SK-N-SH treated with all-trans-retinoic acid at 6 μM for 48 hours (cell line): ENCODE measurements around the gene GHRL.

Experiments
- ATAC-seq: fragments of 200-7000 bp; cut with Tn5 transposase; 3 replicates; pipeline ENCODE4 v1.9.1; 2020; ENCODE audit warnings: mild to moderate bottlenecking, moderate library complexity
- ARNTL ChIP-seq: fragments of 450-650 bp; formaldehyde crosslinking; IDR thresholded peaks from 2 replicates; pipeline ENCODE4 v1.5.0; 2020; ENCODE audit warnings: low read depth, mild to moderate bottlenecking, moderate library complexity, borderline replicate concordance
- BACH2 ChIP-seq: fragments of 250-450 bp; sonication (Bioruptor Pico); IDR thresholded peaks from 2 replicates; pipeline ENCODE4 v1.9.0; 2021; ENCODE audit warnings: mild to moderate bottlenecking, borderline replicate concordance
- CREB5 ChIP-seq: fragments of 250-450 bp; sonication (Bioruptor Pico); IDR thresholded peaks from 2 replicates; pipeline ENCODE4 v1.5.1; 2020; ENCODE audit warnings: low read depth, mild to moderate bottlenecking, moderate library complexity
- CSRNP3 ChIP-seq: fragments of 250-450 bp; sonication (Bioruptor Pico); IDR thresholded peaks from 2 replicates; pipeline ENCODE4 v1.5.1; 2021; ENCODE audit warnings: mild to moderate bottlenecking, moderate library complexity
- GLIS3 ChIP-seq: fragments of 250-450 bp; sonication (Bioruptor Pico); IDR thresholded peaks from 2 replicates; pipeline ENCODE4 v1.5.0; 2020; ENCODE audit warnings: mild to moderate bottlenecking, moderate library complexity
- ISL1 ChIP-seq: fragments of 250-450 bp; sonication (Bioruptor Pico); IDR thresholded peaks from 2 replicates; pipeline ENCODE4 v2.1.2; 2022; ENCODE audit warnings: mild to moderate bottlenecking, moderate library complexity
- OSR1 ChIP-seq: fragments of 250-450 bp; sonication (Bioruptor Pico); IDR thresholded peaks from 2 replicates; pipeline ENCODE4 v1.8.0; 2022; ENCODE audit warnings: moderate library complexity, mild to moderate bottlenecking, inconsistent platforms
- PATZ1 ChIP-seq: fragments of 250-450 bp; sonication (Bioruptor Pico); IDR thresholded peaks from 2 replicates; pipeline ENCODE4 v1.8.0; 2020; ENCODE audit warnings: mild to moderate bottlenecking, moderate library complexity, borderline replicate concordance
- POU6F1 ChIP-seq: fragments of 250-450 bp; sonication (Bioruptor Pico); IDR thresholded peaks from 2 replicates; pipeline ENCODE4 v1.8.0; 2021; ENCODE audit warnings: low read depth, mild to moderate bottlenecking, moderate library complexity, borderline replicate concordance
- PPARA ChIP-seq: fragments of 250-450 bp; sonication (Bioruptor Pico); IDR thresholded peaks from 2 replicates; pipeline ENCODE4 v1.5.0; 2020; ENCODE audit warnings: mild to moderate bottlenecking, borderline replicate concordance
- RARB ChIP-seq: fragments of 250-450 bp; sonication (Bioruptor Pico); IDR thresholded peaks from 2 replicates; pipeline ENCODE4 v1.8.0; 2021; ENCODE audit warnings: mild to moderate bottlenecking, moderate library complexity
- SNAI2 ChIP-seq: fragments of 250-450 bp; sonication (Bioruptor Pico); IDR thresholded peaks from 2 replicates; pipeline ENCODE4 v1.5.0; 2020; ENCODE audit warnings: mild to moderate bottlenecking, moderate library complexity
- TCF4 ChIP-seq: fragments of 250-450 bp; sonication (Bioruptor Pico); IDR thresholded peaks from 2 replicates; pipeline ENCODE4 v1.8.0; 2021; ENCODE audit warnings: mild to moderate bottlenecking, moderate library complexity, borderline replicate concordance
- TOX ChIP-seq: fragments of 250-450 bp; sonication (Bioruptor Pico); IDR thresholded peaks from 2 replicates; pipeline ENCODE4 v1.8.0; 2021; ENCODE audit warnings: mild to moderate bottlenecking, moderate library complexity, borderline replicate concordance
- TSHZ2 ChIP-seq: fragments of 250-450 bp; sonication (Bioruptor Pico); IDR thresholded peaks from 2 replicates; pipeline ENCODE4 v1.5.0; 2020; ENCODE audit warnings: mild to moderate bottlenecking, moderate library complexity
- ZC3H10 ChIP-seq: fragments of 250-450 bp; sonication (Bioruptor Pico); IDR thresholded peaks from 2 replicates; pipeline ENCODE4 v1.5.1; 2021; ENCODE audit warnings: mild to moderate bottlenecking, moderate library complexity
- ZFP3 ChIP-seq: fragments of 250-450 bp; sonication (Bioruptor Pico); IDR thresholded peaks from 2 replicates; pipeline ENCODE4 v1.5.0; 2020; ENCODE audit warnings: mild to moderate bottlenecking, moderate library complexity
- ZFP30 ChIP-seq: fragments of 450-650 bp; formaldehyde crosslinking; IDR thresholded peaks from 2 replicates; pipeline ENCODE4 v1.5.0; 2022; ENCODE audit warnings: mild to moderate bottlenecking, moderate library complexity
- ZNF565 ChIP-seq: fragments of 450-650 bp; formaldehyde crosslinking; conservative IDR thresholded peaks from 2 replicates; pipeline ENCODE4 v1.5.0; 2020; ENCODE audit warnings: low read depth, mild to moderate bottlenecking, moderate library complexity
- ZNF70 ChIP-seq: fragments of 450-650 bp; formaldehyde crosslinking; IDR thresholded peaks from 2 replicates; pipeline ENCODE4 v1.5.0; 2020; ENCODE audit warnings: mild to moderate bottlenecking, moderate library complexity
- ZNF8 ChIP-seq: fragments of 450-650 bp; formaldehyde crosslinking; IDR thresholded peaks from 2 replicates; pipeline ENCODE4 v1.5.0; 2020; ENCODE audit warnings: mild to moderate bottlenecking, moderate library complexity

The GHRL gene

DNA sequence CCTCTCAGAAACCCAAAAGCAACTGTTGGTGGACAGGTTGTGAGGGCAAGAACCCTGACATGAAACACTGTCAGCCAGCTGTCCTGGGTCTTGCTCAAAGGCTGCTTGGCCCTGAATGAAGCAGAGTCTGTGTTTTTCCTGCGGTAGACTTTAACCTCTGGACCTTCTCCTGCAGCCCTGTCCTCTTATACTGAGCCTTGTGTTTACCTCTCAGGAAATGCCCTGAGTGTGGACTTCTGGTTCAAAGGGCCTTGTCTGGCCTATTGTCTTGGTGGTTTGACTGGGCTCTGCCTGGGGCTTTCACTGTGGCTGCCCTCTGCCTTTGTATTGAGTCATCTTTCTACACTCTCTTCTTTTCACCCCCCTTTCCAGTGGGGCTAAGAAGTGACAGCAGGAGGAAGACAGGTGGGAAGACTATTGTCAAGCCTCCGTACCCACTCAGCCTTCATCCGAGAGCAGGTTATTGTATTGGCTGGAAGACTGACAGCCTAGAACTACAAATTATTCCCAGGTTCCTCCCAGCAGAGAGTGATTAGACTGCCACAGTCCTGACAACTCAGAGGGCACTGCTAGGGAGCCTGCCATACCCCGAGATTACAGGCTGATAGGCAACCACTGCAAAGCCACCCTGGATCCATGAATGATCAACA is 24.7 kb upstream of the GHRL start:
- no peak for ATAC-seq
- no peak for TF ChIP-seq OSR1
- no peak for TF ChIP-seq ZNF70
- TF ChIP-seq ZNF8 (CRISPR knock-in tag), result no peak
- TF ChIP-seq ZC3H10 (CRISPR knock-in tag), result no peak
- TF ChIP-seq ZNF565 (CRISPR knock-in tag), result no peak
- no peak for TF ChIP-seq POU6F1 (CRISPR knock-in tag)
- TF ChIP-seq ARNTL (CRISPR knock-in tag), result no peak
- no peak for TF ChIP-seq ZFP30 (CRISPR knock-in tag)
- TF ChIP-seq TSHZ2 (CRISPR knock-in tag), result no peak
- no peak for TF ChIP-seq CREB5 (CRISPR knock-in tag)
- TF ChIP-seq SNAI2, result no peak
- TF ChIP-seq CSRNP3 (CRISPR knock-in tag), result no peak
- no peak for TF ChIP-seq TOX (CRISPR knock-in tag)
- no peak for TF ChIP-seq TCF4
- no peak for TF ChIP-seq RARB (CRISPR knock-in tag)

- TF ChIP-seq ZFP3, result no peak
- no peak for TF ChIP-seq SNAI2
- TF ChIP-seq POU6F1 (CRISPR knock-in tag), result no peak
- TF ChIP-seq ARNTL (CRISPR knock-in tag), result no peak
- no peak for TF ChIP-seq PPARA (CRISPR knock-in tag)
- no peak for TF ChIP-seq OSR1
- TF ChIP-seq ZFP30 (CRISPR knock-in tag), result no peak
- TF ChIP-seq CREB5 (CRISPR knock-in tag), result no peak
- TF ChIP-seq ZNF70, result no peak
- TF ChIP-seq ZC3H10 (CRISPR knock-in tag), result no peak
- TF ChIP-seq RARB (CRISPR knock-in tag), result no peak
- no peak for TF ChIP-seq PATZ1 (CRISPR knock-in tag)
- no peak for TF ChIP-seq ZNF565 (CRISPR knock-in tag)
- no peak for TF ChIP-seq TCF4
- no peak for TF ChIP-seq CSRNP3 (CRISPR knock-in tag)
- TF ChIP-seq BACH2 (CRISPR knock-in tag), result no peak
- no peak for TF ChIP-seq GLIS3 (CRISPR knock-in tag)
- no peak for TF ChIP-seq ISL1
- no peak for TF ChIP-seq TOX (CRISPR knock-in tag)
- ATAC-seq, result no peak
These were observed 23.1 kb upstream of the GHRL start for GRCh38 chr3:10315771-10316344.
